MG63 (cell line): ENCODE measurements around the gene WRNIP1. TPM values are rescaled to one million over a fixed set of nuclear protein-coding genes. Genes with fewer than 3 reads are reported as not detected.
"Not testable (repeated sequence)": the region's sequence is repeated elsewhere in the genome, so short reads cannot be mapped to it uniquely, and the experiment has no call there.

Experiments
- DNase-seq: peaks from one replicate; pipeline ENCODE4 v3.0.0-alpha.2; 2020
- H3K27me3 ChIP-seq: fragments of 250-450 bp; sonication (Bioruptor Pico); 2 replicates; pipeline ENCODE4 v1.5.1; 2020; ENCODE audit warnings: mild to moderate bottlenecking, moderate library complexity
- H3K36me3 ChIP-seq: fragments of 250-450 bp; sonication (Bioruptor Pico); 2 replicates; pipeline ENCODE4 v1.5.1; 2020; ENCODE audit warnings: mild to moderate bottlenecking, moderate library complexity
- H3K4me3 ChIP-seq: fragments of 250-450 bp; sonication (Bioruptor Pico); 2 replicates; pipeline ENCODE4 v1.5.1; 2020; ENCODE audit warnings: mild to moderate bottlenecking, moderate library complexity
- H3K9me3 ChIP-seq: fragments of 250-450 bp; sonication (Bioruptor Pico); 2 replicates; pipeline ENCODE4 v1.5.1; 2020; ENCODE audit warnings: mild to moderate bottlenecking, moderate library complexity
- total RNA-seq: library from RNA; depleted of rRNA; stranded (reverse); fragments of >200 nt; shearing (Covaris generic); gene quantifications from 2 replicates; pipeline ENCODE4 v1.2.3, GENCODE V29; 2014; ENCODE audit warnings: low replicate concordance

The WRNIP1 gene
- total RNA-seq, 1 experiment from 2014 or later, result 53.3 TPM

DNA sequence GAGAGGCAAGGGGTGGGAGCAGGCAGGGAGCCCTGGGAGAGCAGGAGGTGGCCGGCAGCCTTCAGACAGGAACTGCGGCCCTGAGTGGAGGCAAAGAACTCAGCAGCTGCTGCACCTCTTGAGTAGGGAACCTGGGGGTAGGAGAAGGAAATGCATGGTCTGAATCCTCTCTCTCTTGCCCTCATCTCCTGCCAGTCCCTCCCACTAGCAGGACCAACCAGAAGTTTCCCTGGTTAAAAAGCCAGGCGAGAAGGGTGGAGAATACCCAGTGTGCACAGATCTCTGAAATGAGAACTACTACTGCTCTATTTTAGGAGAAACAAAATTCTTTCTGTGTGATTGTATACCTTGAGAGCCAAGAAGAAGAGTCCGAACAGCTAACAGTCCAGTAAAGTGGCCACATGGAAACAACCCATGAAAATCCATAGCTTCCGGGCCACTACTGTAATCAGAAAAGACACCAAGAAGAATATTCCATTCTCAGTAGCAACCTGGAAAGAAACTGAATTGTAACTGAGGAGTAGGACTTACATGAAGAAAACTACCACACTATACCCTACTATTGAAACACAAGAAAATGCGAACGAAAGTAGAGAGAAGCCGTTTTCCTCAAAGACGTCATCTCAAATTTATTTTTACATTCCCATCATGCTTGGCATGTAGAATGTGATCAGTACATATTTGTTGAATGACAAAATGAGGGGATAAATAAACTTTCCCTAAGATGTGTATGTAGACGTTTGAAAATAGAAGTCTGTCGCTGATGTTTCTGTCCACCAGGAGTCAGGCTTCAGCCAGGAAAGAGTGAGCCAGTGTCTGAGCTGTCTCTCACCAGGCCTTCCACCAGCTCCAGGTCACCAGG, 25.6 kb downstream of the WRNIP1 start:
- Histone ChIP-seq H3K36me3 (no peaks in the 10 kb centered on the region), H3K27me3 (no peaks in the 10 kb centered on the region), H3K4me3 (no peak overlapping the region), H3K9me3 (no peaks in the 10 kb centered on the region)
- peak; percentile 58 for DNase-seq

DNA sequence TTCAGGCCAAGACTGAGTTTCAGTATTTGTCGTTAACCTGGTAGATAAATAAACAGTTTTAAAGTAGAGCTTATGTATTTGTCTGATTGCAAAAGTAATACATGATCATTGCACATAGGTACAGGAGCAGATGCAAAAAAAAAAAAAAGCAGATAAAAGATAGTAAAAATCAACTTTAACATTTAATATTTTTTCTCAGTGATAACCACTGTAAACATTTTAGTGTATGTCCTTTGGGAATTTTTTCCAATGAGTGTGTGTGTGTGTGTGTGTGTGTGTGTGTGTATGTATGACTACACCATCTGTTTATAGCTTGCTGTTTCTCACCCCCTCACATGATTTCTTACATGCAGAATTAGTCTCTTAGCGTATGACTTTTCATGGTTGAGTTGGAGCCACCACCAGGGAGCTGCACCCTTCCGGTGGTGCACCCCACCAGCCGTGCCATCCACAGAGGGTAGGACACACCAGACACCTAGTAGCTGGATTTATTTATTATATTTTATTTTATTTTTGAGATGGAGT, 26.3 kb downstream of the WRNIP1 start:
- no peak overlapping the region for H3K4me3 ChIP-seq
- no peaks in the 10 kb centered on the region for H3K9me3 ChIP-seq
- no peak for DNase-seq
- no peaks in the 10 kb centered on the region for H3K36me3 ChIP-seq
- H3K27me3 ChIP-seq, result no peaks in the 10 kb centered on the region

DNA sequence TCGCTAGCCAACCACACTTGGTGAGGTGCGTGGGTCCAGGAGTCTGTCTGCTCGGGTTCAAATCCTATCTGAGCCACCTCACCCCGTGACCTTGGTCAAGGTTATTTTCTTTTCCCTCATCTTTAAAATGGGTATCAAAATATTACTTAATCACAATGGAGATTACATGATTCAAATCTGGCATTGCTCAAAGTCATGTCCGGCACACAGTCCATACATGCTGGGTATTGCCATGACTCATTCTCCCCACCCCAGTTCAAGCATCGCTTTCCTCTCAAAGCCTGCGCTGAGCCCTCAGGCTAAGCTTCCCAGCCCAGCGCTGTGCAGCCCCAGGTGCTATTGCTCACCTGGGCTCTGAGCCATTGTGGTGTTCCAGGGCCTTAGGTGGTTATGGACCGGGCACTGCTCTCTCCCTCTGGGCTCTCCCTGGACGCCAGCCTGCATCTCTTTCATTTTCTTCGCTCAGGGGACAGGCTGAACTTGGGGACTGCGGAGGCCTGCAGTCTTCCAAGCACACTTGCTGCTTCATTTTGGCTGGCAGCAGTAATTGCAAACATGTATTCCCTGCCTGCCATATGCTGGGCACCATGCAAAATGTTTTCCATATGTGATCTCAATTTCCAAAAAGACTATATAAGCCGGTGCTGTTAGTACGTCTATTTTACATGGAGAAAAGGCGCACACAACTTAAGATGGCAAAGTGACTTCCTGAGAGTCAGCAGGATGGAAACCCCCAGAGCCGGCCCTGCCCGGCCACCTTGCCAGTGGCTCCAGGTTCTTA, 27.3 kb downstream of the WRNIP1 start:
- Histone ChIP-seq H3K36me3 (no peaks in the 10 kb centered on the region), H3K4me3 (no peak overlapping the region), H3K27me3 (no peaks in the 10 kb centered on the region), H3K9me3 (no peaks in the 10 kb centered on the region)
- DNase-seq, result no peak

DNA sequence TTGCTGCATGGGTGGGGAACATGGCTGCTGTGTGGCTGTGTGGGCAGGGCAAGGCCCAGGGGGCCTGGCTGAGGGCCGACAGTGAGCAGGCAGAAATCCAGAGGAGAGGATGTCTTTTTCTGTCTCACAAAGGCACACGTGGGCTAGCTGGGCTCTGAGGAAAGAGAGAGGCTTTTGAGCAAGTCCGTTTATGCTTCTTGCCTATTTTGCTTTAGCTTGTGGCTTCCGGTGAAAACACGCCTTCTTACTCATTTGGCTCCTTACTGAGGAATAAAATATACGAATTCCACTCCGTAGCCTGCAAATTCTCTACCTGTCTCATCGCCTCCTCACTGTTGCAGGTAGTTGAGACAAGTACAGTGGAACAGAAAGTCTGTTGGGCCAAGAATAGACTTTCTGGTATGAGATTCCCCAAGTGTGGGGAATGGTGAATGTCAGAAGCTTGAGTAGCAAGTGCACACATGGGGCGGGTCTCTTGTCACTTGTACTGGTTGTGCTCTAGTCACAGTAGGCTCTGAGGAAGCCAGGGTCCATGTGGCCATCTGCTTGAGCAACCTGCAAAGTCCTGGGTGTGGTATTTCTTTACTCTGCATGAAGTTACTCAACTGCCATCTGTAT, 28.4 kb downstream of the WRNIP1 start:
- Histone ChIP-seq H3K9me3 (no peaks in the 10 kb centered on the region), H3K4me3 (no peak overlapping the region), H3K36me3 (no peaks in the 10 kb centered on the region), H3K27me3 (no peaks in the 10 kb centered on the region)
- DNase-seq, result no peak

DNA sequence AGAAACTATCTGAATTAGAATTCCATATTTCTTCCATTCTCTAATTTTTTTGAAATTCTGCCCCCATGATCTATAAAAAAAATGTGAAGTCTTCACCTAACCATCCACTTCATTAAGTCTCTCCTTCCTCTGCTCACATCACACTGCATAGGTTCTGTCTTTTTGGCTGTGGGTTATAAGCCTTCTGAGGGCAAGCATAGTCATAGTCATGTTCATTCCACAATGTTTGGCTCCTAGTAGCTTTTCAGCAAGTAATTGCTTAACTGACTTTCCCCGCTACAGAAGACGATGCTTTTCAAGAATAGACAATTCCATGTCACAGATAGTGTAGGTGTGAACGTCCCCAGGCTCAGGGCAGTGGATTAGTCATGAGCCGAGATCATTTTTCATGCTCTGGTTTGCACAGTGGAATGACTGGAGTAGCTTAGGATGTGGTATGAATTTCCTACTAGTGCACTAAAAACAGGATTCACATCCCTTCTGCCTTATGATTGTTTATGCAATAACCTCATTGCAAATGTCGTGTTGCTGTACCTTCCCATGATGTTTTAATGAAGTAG, 29.1 kb downstream of the WRNIP1 start:
- Histone ChIP-seq H3K9me3 (no peaks in the 10 kb centered on the region), H3K36me3 (no peaks in the 10 kb centered on the region), H3K27me3 (no peaks in the 10 kb centered on the region), H3K4me3 (no peak overlapping the region)
- DNase-seq, result no peak

DNA sequence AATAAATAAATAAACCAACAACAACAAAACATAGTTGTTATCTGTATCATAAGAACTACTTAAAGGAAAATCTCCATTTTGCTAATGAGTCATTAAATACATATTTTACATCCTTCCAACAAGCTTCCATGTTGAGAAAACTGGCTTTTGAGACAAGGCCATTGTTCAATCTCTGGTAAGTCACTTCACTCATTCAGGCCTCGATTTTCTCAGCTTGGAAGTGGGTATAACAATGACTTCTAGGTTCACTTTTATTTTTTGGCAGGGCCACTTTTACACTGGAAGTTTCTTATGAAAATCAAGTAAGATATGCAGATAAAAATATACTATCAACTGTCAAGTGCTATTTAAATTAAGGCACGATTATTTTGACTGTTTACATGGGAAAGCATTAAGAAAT, 30.0 kb downstream of the WRNIP1 start:
- Histone ChIP-seq H3K27me3 (no peaks in the 10 kb centered on the region), H3K4me3 (no peak overlapping the region), H3K9me3 (no peaks in the 10 kb centered on the region), H3K36me3 (no peaks in the 10 kb centered on the region)
- no peak for DNase-seq

DNA sequence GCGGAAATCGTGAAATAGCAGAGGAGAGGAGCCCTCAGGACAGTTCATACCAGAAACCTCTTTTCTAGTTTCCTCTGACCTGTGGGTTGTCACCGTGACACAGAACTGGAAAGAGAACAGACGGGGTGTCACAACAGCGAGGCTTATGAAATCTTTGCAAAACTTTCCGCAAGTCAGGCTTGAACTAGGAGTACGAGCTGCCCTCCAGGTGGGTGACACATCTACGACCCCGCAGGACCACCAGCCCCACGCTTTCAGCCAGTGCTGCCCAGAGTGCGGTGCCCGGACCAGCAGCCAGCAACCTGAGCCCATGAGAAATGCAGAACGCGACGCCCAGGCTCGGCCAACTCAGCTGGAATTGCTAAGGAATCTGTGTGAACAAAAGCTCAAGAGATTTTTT, 30.8 kb downstream of the WRNIP1 start:
- no peaks in the 10 kb centered on the region for H3K27me3 ChIP-seq
- DNase-seq, result no peak
- H3K4me3 ChIP-seq, result no peak overlapping the region
- no peaks in the 10 kb centered on the region for H3K9me3 ChIP-seq
- H3K36me3 ChIP-seq, result no peaks in the 10 kb centered on the region

DNA sequence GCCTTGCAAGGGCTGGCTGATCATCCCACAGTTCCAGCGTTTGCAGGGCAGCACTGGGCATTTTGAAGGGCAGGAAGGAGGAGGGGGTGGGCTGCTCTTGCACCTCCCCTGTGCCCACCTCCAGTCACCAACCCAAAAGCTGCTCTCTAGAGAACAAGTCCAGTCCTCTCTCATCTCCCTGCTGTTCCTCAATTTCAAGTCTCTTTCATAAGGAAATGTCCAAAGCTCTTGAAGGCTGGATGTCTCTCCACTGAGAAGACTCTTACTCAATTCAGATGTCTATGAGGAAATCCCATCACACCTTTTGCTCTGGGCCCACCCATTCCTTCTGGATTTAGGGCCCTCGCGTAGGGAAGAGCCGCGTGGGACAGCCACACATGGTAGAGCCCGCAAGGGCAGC, 31.7 kb downstream of the WRNIP1 start:
- no peak overlapping the region for H3K4me3 ChIP-seq
- H3K36me3 ChIP-seq, result no peaks in the 10 kb centered on the region
- no peaks in the 10 kb centered on the region for H3K27me3 ChIP-seq
- DNase-seq, result no peak
- no peaks in the 10 kb centered on the region for H3K9me3 ChIP-seq

DNA sequence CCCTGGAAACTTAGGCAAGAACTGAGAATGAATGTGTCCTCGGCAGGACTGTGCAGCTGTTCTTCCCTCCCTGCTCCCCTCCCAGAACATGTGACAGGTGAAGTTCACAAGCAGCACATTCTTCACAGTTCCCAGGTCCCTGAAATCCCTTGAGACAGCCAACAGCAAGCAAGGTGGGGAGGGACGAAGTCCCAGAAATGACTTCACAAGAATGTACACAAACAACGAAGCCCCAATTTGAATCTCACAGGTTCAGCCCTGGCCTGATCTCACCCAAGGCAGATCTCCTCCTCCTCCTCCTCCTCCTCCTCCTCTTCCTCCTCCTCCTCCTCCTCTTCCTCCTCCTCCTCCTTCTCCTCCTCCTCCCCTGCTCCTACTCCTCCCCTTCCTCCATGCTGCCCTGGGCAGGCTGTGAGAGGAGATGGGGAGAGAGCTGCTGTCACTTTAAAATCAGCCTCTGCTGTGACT, 32.4 kb downstream of the WRNIP1 start:
- Histone ChIP-seq H3K4me3 (no peak overlapping the region), H3K36me3 (no peaks in the 10 kb centered on the region), H3K9me3 (no peaks in the 10 kb centered on the region), H3K27me3 (no peaks in the 10 kb centered on the region)
- no peak for DNase-seq

DNA sequence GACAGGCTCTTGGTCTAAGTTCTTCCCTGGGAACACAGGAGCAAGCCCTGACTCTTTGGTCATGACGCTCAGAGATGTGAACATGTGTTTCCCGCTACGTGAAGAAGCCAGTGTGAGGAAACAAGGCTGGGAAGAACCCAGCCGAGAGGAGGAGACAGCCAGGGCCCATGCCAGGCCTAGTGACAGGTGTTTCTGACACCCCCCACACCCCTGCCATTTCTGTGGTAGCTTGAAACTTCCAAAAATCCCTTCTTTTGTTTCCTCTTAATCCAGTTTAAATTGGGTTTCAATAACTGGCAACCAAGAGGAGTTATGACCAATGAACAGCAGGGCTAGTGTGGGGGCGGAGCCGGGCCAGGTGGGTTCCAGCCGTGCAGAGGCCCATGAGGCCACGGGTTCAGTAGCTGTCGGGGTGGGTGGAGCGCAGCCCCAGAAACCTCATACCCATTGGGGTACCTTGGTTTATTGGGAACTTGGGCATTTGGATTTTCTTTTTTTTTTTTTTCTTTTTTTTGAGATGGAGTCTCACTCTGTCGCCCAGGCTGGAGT, 33.5 kb downstream of the WRNIP1 start:
- no peak overlapping the region for H3K4me3 ChIP-seq
- no peaks in the 10 kb centered on the region for H3K27me3 ChIP-seq
- DNase-seq, result no peak
- H3K36me3 ChIP-seq, result no peaks in the 10 kb centered on the region
- no peaks in the 10 kb centered on the region for H3K9me3 ChIP-seq

DNA sequence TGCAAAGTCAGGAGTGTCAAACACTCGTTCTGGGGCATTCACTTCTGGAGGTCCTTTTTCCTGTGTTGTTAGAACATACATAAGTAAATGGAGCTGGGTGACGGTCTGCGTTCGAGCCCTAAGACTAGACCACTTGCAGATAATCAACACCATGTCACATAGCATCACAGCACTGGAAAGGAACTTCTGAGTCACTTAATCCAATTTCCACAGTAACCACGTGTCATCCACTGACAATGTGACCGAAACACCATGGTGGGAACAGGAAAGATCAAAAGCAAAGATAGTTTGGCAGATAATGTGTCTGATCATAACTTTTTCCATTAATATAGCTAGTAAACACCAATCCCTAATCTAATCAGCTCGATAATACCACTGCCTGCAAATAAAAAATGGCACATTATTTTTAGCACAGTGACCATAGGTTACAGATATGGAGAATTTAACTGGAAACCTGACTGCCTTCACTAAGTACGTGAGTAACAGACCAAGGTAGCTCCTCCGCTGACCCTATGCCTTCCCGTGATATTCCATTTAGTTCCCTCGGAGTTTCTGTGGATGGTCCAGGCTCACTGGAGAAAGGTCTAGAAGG, 34.8 kb downstream of the WRNIP1 start:
- Histone ChIP-seq H3K36me3 (no peaks in the 10 kb centered on the region), H3K4me3 (no peak overlapping the region), H3K9me3 (no peaks in the 10 kb centered on the region), H3K27me3 (no peaks in the 10 kb centered on the region)
- no peak for DNase-seq

DNA sequence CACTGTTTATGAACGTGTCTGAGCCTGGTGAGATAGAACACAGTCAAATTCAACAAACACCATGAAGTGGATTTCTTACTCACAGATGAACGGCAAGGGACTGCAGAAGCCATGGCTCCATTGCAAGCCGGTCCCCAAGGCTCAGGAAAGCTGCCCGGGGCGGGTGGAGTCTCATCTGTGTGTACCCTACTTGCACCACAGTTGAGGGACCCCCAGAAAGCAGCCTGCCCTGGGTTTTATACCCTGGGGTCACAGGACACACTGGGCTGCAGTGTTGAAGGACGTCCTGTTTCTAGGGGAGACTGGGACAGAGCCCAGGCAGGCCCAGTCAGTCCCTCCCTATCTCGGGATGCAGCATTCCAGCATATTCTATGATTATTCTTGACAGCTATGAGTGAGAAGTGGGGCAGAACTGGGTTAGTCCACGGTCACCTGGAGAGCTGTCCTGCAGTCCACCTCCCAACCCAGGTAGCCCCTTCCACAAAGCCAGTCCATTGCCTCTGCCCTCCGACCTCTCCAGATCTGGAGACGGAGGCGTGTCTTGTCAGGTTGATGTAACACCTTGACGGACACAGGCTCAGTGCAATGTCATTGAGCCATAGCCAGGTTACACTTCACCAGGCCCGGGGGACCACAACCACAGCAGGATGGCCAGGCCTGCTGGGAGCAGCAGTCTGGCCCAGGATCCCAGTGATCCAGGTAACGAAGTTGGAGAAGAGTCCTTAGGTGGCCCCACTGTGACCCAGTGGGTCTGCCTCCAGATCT, 35.5 kb downstream of the WRNIP1 start:
- DNase-seq, result no peak
- Histone ChIP-seq H3K4me3 (no peak overlapping the region), H3K36me3 (no peaks in the 10 kb centered on the region), H3K27me3 (no peaks in the 10 kb centered on the region), H3K9me3 (no peaks in the 10 kb centered on the region)

DNA sequence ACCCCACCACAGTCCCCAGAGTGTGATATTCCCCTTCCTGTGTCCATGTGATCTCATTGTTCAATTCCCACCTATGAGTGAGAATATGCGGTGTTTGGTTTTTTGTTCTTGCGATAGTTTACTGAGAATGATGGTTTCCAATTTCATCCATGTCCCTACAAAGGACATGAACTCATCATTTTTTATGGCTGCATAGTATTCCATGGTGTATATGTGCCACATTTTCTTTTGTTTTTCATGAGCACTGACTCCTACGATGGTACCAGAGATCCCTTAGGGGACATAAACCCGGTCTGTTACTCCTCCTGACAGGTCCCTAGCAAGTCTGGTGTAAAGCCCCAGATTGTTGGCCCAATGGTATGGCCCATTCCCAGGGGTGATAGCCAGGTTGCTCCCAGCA, 36.5 kb downstream of the WRNIP1 start:
- H3K4me3 ChIP-seq, H3K9me3 ChIP-seq, DNase-seq, H3K27me3 ChIP-seq, H3K36me3 ChIP-seq: not testable (repeated sequence)

DNA sequence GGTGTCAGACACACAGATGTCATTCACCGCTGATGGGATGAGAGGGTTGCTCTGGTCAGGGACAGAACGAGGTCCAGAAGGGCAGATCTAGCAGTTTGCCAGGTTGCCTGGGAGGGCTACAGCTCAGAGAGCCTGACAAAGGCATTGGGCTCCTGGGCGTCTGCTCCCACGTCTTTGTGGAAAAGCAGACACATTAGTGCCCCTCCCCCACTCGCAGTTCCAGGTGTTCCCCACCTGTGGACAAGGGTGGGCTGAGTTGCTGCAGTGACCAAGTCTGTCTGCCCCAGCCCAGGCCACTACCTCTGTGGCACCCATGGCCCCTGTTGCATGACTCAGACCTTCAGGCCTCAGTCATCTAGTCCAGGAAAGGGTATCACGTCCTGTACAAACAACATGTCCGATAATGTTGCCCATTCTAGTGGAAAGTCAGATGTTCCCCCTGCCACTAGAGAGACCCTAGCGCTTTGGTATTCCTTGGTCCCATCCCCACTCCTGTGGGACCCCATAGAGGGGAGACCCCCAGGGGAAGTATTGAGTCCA, 37.4 kb downstream of the WRNIP1 start:
- Histone ChIP-seq H3K27me3 (no peaks in the 10 kb centered on the region), H3K36me3 (no peaks in the 10 kb centered on the region), H3K9me3 (no peaks in the 10 kb centered on the region), H3K4me3 (no peak overlapping the region)
- DNase-seq, result no peak

DNA sequence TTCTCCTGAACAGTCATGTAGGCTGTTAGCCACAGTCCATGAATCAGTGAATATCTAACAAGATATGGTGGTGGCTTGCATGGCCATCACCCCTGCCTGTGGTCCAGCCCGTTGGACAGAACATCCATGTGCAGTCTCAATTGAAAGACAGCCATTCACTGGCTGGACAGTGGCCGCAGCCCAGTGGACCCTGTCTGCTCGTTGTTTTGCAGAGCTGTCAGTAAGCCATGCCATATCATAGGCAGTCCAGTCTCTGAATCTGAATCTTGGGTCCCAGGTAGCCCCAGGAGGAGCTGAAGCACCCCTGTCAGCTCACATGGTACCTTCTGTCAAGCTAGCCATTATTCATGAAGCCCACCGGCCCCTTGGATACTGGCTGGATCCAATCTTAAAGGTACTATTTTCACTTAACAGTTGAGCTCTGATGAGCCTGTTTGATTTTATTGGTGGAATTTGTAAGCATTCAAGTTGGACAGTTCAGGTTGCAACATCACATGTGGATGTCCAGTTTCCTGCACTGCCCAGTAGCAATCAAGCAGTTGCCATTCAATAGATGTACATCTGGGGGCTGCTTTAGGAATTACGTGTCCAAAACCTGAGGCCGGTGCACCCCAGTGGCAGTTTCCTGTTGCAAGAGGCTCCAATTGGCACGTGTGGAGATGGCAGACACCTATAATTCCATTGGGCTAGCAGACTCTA, 38.7 kb downstream of the WRNIP1 start:
- Histone ChIP-seq H3K4me3 (no peak overlapping the region), H3K36me3 (no peaks in the 10 kb centered on the region), H3K27me3 (no peaks in the 10 kb centered on the region), H3K9me3 (no peaks in the 10 kb centered on the region)
- DNase-seq, result no peak
